GM11168 (cell line): ENCODE measurements around the gene USP48.
"Not testable (repeated sequence)": the region's sequence is repeated elsewhere in the genome, so short reads cannot be mapped to it uniquely, and the experiment has no call there.

Experiments used
- in situ Hi-C: fragments of 300-500 bp; cut with MboI; formaldehyde crosslinking; loops from one replicate; pipeline ENCODE4 v1.12.0; 2022; ENCODE audit warnings: low sequenced_read_pairs; ENCODE audit not compliant: unreplicated experiment

Gene USP48, protein sequence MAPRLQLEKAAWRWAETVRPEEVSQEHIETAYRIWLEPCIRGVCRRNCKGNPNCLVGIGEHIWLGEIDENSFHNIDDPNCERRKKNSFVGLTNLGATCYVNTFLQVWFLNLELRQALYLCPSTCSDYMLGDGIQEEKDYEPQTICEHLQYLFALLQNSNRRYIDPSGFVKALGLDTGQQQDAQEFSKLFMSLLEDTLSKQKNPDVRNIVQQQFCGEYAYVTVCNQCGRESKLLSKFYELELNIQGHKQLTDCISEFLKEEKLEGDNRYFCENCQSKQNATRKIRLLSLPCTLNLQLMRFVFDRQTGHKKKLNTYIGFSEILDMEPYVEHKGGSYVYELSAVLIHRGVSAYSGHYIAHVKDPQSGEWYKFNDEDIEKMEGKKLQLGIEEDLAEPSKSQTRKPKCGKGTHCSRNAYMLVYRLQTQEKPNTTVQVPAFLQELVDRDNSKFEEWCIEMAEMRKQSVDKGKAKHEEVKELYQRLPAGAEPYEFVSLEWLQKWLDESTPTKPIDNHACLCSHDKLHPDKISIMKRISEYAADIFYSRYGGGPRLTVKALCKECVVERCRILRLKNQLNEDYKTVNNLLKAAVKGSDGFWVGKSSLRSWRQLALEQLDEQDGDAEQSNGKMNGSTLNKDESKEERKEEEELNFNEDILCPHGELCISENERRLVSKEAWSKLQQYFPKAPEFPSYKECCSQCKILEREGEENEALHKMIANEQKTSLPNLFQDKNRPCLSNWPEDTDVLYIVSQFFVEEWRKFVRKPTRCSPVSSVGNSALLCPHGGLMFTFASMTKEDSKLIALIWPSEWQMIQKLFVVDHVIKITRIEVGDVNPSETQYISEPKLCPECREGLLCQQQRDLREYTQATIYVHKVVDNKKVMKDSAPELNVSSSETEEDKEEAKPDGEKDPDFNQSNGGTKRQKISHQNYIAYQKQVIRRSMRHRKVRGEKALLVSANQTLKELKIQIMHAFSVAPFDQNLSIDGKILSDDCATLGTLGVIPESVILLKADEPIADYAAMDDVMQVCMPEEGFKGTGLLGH

DNA sequence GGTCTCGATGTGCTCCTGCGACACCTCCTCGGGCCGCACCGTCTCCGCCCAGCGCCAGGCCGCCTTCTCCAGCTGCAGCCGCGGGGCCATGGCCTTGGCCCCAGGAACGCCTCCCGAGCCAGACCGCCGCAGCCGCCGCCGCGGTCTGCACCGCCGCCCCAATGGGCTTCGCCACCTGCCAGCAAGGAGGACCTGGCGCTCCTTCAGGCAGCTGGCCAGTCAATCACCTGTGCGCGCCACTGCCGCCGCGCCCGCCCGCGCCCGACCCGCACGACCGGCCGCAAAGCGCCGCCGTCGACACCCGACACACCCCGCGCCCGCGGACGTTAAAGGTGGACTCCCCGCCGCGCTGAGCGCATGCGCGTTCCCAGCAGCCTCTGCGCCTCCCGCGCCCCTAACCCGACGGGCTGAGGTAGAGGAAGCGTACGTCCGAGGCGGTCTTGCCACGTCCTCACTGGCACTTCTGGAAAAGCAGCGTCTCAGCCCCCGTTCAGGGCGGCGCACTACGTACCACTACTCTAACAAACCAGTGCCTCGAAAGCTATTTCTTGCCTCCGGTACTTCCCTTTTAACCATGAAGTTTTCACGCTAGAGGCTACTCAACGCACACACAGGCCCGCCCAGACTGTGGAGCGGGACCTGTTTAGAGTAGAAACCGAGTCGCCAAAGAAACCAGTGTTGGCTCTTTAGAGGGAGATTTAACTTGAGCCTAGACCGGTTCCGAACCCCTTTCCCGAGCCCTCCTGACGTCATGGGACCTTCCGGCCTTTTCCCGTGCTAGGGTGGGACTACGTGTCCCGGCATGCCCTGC, at the start of gene USP48:
USP48 (minus strand) TSS at position 282 of the 811 bp plus-strand sequence; CDS start at position 90, 192 bp downstream.
- in situ Hi-C loops, result no loop called here

DNA sequence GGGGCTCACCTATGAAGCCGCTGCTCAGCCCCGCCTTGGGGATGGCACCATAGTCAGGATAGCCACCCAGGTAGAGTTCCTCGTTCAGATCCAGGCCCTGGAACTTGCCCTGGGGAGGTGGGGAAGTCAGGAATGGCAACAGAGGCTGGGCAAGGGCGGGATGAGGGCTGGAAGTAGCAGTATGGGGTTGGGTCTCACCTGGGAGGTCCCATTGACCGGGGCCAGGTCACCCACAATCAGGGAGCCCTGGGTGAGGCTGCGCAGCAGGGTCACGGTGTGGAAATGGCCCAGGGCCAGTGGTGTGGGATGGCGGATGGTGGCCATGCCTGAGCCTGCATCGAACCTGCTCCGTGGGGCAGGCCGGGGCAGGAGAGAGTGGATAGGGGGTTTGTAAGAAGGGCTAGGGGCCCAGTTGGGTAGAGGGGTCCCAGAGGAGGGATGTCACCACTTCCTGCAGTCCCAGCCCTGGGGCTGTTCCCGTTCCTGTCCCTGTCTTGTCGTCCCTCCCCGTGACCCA, 48.6 kb upstream of the USP48 start:
- in situ Hi-C loops, result no loop called here

DNA sequence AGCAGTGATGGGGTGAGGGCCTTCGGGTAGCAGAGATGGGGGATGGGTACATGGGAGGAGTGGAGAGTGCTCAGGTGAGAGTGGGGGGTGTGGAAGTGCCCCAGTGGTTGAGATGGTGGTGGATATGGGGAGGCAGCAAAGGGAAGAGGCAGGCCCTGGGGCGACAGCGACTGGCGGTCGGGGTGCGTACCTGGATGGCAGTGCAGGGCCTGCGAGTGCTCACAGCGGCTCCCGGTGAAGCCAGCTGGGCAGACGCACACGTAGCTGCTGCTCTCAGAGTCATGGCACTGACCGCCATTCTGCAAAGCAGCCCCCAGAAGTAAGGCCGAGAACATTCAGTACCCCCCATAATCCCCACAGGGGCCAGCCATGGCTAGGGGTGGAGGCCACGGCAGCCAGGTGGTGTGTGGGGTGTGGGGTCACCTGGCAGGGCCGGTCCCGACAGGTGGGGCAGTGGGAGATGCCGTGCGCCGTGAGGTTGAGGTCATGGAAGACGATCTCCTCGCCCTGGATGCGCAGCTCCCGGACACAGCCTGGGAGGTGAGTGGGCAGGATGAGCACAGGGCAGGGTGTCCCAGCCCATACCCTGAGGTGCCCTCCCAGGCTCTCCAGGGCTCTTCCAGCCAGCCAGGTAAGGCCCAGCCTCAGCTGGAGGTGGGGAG, 48.0 kb upstream of the USP48 start:
- in situ Hi-C loops, result no loop called here

DNA sequence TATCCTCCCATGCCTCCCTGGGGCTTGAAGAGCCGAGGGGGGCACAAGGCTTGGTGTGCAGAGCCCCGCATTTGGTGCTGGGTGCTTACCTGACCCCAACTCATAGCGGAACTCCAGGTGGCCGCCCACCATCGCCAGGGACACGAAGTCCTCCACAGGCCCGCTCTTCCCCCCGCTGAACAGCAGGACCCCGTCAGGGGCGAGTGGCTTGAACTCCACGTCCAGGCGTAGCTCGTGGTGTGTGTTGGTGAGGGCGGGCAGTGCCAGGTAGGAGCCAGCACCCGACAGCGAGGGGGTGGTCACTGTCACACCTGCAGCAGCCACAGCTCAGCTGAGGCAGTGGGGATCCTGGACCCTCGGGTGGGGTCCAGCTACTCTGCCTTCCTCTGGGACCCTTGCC, 46.3 kb upstream of the USP48 start:
- in situ Hi-C loops, result no loop called here

DNA sequence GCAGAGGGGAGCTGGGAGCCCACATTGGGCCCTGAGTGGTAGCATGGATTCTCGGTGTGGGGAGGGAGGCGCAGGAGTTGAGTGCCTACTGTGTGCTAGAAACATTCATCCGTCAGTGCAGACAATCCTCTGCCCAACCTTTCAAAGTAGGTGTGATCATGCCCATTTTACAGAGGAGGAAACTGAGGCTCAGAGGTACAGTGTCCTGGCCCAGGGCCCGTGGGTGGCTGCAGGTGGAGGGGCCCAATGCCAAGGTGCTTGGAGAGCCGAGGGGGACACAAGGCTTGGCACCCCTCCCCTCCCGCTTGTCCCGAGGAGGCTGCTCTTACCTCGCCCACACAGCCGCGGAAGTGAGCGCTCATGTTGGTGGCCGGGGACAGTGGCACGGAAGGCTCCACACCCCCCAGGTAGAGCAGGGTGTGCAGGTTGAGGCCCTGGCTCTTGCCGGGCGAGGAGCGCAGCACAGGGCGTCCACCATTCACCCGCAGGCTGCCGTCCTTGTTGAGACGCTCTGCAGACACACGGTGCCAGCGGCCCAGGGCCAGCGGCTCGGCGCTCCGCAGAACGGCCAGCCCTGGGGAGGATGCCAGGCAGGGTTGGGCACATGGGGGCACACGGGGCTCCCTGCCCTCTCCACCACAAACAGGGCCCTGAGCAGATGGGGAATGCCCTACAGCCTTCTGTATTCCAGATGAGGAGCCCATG, 45.7 kb upstream of the USP48 start:
- in situ Hi-C loops, result no loop called here

DNA sequence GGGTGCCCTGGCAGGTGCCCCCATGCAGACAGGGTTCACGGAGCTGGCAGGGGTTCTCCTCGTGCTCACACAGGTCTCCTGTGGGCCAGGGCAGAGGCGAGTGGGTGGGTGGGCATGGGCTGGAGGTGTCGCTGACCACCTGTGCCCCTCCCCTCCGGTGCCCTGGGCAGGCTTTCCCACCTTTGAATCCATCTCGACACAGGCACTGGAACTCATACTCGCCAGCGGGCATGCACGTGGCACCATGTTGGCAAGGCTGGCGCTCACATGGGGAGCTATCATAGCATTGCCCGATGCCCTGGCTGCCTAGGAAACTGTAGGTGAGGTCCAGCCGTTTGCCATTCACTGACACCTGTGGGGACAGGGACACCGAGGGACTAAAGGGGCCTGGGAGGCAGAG, 45.1 kb upstream of the USP48 start:
- in situ Hi-C loops, result no loop called here

DNA sequence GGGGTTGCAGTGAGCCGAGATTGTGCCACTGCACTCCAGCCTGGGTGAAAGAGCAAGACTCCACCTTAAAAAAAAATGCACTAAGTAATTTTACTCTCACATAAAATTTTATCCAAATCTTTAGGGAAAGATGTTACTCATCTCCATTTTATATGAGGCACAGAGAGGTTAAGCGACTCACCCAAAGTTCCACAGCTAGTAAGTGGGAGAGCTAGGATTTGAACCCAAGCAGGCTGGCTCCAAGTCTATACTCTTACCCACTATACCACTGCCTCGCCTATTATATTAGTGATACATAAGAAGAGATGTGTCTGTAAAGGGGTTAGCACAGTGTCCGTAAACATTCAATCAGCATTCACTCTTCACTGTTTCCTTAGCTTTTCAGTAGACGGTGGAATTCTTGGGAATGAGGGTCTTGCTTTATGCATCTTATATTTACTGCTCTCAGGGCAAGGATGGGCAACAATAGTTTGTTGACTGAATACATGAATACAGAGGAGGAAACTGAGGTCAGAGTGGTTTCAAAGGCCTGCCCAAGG, 44.3 kb upstream of the USP48 start:
- in situ Hi-C loops, result no loop called here

DNA sequence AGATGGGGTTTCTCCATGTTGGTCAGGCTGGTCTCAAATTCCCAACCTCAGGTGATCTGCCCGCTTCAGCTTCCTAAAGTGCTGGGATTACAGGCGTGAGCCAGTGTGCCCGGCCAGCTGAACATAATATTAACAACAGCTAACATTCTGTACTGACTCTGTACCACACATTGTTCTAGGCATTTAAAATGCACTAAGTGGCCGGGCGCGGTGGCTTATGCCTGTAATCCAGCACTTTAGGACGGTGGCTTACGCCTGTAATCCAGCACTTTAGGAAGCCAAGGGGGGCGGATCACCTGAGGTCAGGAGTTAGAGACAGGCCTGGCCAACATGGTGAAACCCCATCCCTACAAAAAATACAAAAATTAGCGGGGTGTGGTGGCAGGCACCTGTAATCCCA, 43.7 kb upstream of the USP48 start:
- in situ Hi-C loops, result not testable (repeated sequence)

DNA sequence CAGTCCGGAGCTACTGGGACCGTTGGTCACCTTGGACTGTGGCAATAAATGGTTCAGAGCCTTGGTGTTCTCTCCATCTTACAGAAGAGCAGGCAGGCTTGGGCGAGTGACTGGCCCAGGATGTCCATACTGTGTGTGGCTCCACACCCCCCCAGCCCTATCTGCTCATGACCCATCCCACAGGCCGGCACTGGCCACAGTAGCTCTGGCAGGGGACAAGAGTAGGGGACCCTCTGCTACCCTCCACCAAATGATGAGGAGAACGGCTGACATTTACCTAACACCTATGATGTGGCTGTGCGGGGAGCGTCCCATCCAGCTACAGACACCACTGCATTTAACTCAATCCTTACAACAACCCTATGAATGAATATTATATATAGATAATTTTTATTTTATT, 42.4 kb upstream of the USP48 start:
- in situ Hi-C loops, result no loop called here

DNA sequence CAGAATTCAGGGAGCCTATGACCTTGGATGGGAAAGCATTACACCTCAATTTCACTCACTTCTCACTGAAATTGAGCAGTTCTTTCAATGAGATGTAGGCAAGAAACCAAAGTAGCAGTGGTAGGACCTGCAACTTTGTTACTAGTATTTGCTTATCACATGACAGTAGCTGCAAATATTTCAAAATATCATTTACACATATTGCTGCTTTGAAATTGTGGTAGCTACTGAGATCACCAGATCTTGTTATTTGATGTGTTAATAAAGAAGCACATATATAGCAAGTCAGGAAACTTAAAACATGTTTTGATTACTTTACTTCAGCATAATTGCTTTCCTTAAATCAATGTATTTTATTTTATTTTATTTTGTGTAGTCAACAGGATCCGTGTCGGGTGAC, 42.0 kb upstream of the USP48 start:
- in situ Hi-C loops, result no loop called here

DNA sequence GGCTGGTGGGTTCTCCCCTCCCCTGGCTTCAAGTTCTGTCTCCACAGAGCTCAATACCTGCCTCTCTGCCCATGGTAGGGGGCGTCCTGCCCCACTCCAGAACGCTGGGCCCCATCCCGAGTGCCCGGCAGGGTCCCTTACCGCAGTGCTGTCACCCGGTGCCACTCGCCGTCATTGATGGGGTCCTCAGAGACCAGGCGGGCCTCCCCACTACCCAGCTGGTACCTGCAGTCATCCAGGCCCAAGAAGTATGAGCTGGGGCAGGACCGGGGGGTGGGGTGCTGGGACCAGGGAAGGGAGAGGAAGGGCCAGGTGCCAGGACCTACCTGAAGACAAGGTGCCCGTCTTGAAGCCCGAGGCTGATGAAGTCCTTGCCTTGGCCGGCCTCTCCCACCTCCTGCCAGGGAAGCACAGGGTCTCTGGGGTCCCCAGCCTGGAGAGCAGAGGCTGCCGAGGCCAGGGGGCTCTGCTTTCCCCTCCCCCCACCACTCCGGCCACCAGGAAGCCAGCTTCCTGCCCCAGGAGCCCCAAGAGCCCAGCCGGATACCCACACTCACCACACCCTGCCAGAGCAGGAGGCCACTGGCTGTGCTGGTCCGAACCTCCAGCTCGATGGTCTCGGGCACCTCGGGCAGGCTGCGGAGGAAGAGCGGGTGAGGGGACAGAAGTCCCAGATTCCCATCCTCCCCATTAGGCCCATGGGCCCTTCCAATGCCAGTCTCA, 41.2 kb upstream of the USP48 start:
- in situ Hi-C loops, result no loop called here

DNA sequence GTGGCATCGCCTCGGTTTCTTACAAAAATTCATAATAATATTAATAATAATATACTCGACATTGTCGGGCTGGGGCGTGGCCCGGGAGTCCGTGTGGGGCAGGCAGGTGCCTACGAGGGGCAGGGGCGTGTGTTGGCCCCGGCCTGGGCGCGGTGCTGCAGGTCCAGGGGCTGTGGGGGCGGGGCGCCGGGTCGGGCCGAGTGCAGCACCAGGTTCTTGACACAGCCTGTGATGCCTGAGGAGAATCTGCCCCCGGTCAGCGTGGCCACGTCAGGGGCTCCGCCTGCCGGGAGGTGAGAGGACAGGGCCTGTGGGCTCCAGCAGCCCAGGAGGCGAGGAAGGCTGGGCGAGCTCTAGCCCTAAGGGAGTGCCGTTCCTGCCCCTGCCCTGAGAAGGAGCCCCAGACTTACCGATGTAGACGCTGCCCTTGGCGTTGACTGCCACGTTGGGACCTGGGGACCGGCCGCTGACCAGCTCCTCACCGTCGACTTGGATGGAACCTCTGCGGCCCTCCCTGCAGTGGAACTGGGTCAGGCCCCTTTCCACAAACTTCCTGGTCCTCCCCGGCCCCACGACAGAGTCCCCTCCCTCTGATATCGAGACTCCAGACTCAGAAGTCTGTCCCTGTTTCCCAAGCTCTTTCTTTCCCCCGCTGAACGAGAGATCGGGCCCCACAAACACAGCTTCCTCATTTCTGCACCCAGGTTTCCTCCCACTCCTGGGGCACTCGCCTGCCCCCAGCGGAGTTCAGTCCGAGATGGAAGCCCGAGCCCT, 40.4 kb upstream of the USP48 start:
- in situ Hi-C loops, result no loop called here

DNA sequence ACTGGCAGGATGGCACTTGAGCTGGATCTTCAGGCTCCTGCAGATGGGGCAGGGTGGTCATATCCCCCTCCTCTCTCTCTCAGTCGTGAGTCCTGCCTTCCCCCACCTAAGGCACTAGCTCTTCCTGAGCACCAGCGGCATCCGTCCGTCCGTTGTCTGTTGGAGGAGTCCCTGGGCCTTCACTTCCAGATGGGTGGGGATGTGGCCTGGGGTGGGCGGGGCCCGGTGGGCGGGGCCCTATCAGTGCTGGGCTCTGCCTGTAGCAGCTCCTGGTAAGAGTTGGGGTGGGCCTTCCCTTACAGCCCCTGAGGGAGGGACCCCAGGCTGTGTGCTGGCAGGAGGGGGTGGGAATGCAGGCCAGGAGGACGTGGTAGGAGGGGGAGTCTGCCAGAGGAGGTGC, 39.4 kb upstream of the USP48 start:
- in situ Hi-C loops, result no loop called here

DNA sequence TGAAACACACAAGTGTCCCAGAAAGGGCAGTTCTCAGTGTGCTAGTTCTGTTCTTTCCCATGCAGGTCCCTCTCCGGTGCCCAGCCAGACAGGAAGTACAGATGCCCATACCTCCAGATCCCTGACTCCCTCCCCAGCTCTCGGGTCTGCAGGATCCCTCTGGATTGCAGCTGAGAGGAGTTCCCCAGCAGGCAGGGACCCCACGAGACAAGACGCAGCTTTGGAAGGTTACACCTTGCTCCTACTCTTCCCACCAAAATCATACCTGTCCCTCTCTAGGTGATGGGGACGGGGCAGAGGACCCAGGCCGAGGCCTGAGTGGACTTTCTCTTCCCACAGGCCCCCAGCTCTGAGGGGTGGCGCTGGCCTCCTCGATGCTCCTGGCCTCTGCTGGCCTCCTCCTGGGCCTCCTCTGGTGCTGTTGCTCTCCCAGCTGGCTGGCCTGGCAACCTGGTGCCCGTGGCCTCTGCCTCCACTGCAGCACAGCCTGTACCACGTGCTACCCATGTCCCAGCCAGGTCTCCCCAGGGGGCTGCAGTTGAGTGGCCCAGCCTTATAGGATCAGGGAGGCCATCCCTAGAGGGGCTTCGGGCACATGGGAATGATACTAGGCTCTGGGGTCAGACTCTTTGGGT, 38.6 kb upstream of the USP48 start:
- in situ Hi-C loops, result no loop called here

DNA sequence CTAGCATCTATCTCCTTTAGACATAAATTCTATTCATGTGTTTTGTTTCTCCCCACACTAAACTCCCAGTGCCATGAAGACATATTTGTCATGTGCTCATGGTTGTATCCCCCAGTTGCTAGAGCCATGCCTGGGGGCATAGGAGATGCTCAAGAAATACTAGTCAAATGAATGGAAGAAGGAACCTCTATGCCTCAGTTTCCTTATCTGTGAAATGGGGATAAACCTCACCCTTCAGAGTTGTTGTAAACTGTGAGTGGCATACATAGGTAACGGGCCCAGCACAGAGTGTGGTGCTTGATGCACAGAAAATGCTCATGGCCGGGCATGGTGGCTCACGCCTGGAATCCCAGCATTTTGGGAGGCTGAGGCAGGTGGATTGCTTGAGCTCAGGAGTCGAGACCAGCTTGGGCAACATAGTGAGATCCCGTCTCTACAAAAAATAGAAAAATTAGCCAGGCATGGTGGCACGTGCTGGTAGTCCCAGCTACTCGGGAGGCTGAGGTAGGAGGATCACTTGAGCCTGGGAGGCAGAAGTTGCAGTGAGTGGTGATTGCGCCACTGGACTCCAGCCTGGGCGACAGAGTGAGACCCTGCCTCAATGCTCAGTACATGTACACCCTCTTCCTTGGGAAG, 37.8 kb upstream of the USP48 start:
- in situ Hi-C loops, result no loop called here

DNA sequence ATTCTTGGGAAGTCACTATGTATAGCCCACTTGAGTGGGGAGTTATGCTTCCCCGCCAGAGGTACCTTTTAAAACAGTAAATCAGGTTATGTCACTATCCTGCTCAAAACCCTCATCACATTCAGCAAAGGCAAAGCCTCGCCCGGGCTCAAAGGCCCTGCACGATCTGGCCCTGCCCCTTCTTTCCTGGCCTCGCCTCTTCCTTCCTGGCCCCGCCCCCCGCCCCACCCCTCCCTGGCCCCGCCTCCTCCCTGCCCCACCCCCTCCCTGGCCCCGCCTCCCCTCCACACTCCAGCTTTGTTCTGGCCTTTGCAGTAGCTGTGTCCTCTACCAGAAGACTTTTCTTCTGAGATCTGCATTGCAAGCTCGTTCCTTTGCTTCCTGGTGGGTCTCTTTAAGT, 35.7 kb upstream of the USP48 start:
- in situ Hi-C loops, result no loop called here
